GM23248 (cell line): Measurements from ENCODE around the gene SART3.

Experiments used
- EZH2 ChIP-seq: fragments of 200-600 bp; sonication (generic); IDR thresholded peaks from 2 replicates; pipeline ENCODE4 v1.6.1; 2018; ENCODE audit warnings: antibody characterized with exemption, mild to moderate bottlenecking; ENCODE audit not compliant: insufficient read depth, poor library complexity, severe bottlenecking
- EZH2phosphoT487 ChIP-seq: fragments of 200-600 bp; sonication (generic); IDR thresholded peaks from 2 replicates; pipeline ENCODE4 v1.6.1; 2018; ENCODE audit warnings: antibody characterized with exemption, moderate library complexity, mild to moderate bottlenecking, low read depth; ENCODE audit not compliant: insufficient read depth

DNA sequence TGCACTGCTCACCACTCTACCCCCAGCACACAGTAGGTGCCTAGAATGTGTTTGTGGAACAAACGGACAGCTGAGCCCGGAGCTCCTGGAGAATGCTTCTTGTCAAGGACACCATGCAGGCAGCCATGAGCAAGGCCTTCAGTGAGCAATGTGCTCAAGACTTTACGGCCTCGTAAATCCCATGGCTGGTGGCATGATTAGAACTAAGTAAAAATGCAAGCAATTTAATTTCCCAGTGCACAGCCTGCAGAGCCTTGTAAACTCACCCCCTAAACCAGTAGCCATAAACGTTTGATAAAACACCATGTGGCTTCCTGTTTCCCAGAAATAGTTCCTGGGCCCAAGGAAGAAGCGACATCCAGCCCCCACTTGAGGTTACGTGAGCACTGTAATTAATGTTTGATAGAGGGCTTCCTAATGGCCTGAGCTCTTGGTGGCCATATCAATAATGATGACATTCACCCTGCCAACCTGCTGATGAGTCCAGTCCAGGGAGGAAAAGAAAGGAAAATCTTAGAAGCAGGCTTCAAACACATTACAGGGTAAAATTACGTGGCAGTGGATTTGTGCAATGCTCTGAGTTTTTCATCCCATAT, 82.3 kb downstream of the SART3 start:
- TF ChIP-seq EZH2phosphoT487 (no peak), EZH2 (no peak)
